CD4-positive, alpha-beta T cell treated with Interleukin-6 at 100 ng/mL for 8 hours (primary cell): Measurements from ENCODE around the gene C11orf86.
A peak's percentile ranks its signal among the peaks of the same experiment; 100 is the strongest.
"Not testable (repeated sequence)": the region's sequence is repeated elsewhere in the genome, so short reads cannot be mapped to it uniquely, and the experiment has no call there.

Experiments
- DNase-seq: peaks from one replicate; pipeline ENCODE4 v3.0.0-alpha.2; 2020; ENCODE audit warnings: mixed read lengths, low spot score

C11orf86 gene

GRCh38 chr11:66974724-66975404 is at the start of gene C11orf86:
Gene C11orf86, plus strand, starts transcription at chr11:66975304. Its CDS starts 59 bp downstream, at chr11:66975363.
- DNase-seq: no peak

GRCh38 chr11:66929753-66930152 is 45.4 kb upstream of the C11orf86 start:
- DNase-seq: no peak

- no peak for DNase-seq
Observed at GRCh38 chr11:66932543-66932942, 42.6 kb upstream of the C11orf86 start.

GRCh38 chr11:66933531-66933930 is 41.6 kb upstream of the C11orf86 start:
- DNase-seq: no peak

GRCh38 chr11:66934950-66935779 is 39.9 kb upstream of the C11orf86 start:
- no peak for DNase-seq

- no peak for DNase-seq
Observed at GRCh38 chr11:66936311-66936711, 38.8 kb upstream of the C11orf86 start.

GRCh38 chr11:66937193-66937733 is 37.8 kb upstream of the C11orf86 start:
- no peak for DNase-seq

- DNase-seq: no peak
Observed at GRCh38 chr11:66938582-66939135, 36.4 kb upstream of the C11orf86 start.

GRCh38 chr11:66950112-66950535 is 25.0 kb upstream of the C11orf86 start:
- no peak for DNase-seq

- DNase-seq: no peak
Observed at GRCh38 chr11:66951135-66951534, 24.0 kb upstream of the C11orf86 start.

GRCh38 chr11:66951927-66952337 is 23.2 kb upstream of the C11orf86 start:
- DNase-seq: no peak

- DNase-seq: no peak
Observed at GRCh38 chr11:66953081-66953833, 21.8 kb upstream of the C11orf86 start.

GRCh38 chr11:66956689-66957290 is 18.3 kb upstream of the C11orf86 start:
- no peak for DNase-seq

GRCh38 chr11:66957971-66958231 is 17.2 kb upstream of the C11orf86 start:
- no peak for DNase-seq

- DNase-seq: peak; percentile 99
Observed at GRCh38 chr11:66958232-66958955, 16.7 kb upstream of the C11orf86 start, which contains the start of gene PC. Gene PC, minus strand, starts transcription at chr11:66958383. Its CDS starts 86,224 bp downstream, at chr11:66872159.

- no peak for DNase-seq
Observed at GRCh38 chr11:66958956-66959274, 16.2 kb upstream of the C11orf86 start.

GRCh38 chr11:66961691-66962213 is 13.4 kb upstream of the C11orf86 start:
- not testable (repeated sequence) for DNase-seq

GRCh38 chr11:66962247-66962646 is 12.9 kb upstream of the C11orf86 start:
- DNase-seq: no peak

GRCh38 chr11:66962801-66963200 is 12.3 kb upstream of the C11orf86 start:
- no peak for DNase-seq

- no peak for DNase-seq
Observed at GRCh38 chr11:66964495-66964894, 10.6 kb upstream of the C11orf86 start.

GRCh38 chr11:66966351-66966750 is 8.8 kb upstream of the C11orf86 start:
- DNase-seq: no peak
